Globus pallidus (tissue), 1 donor: ENCODE data around the gene VPS36.
"Not testable (repeated sequence)": the region's sequence is repeated elsewhere in the genome, so short reads cannot be mapped to it uniquely, and the experiment has no call there.

Experiments used
- DNase-seq: peaks from one replicate; pipeline ENCODE4 v3.0.0-alpha.2; 2015; ENCODE audit warnings: low spot score

Gene VPS36

GRCh38 chr13:52377898-52378297 is 72.5 kb downstream of the VPS36 start:
- no peak for DNase-seq

DNA sequence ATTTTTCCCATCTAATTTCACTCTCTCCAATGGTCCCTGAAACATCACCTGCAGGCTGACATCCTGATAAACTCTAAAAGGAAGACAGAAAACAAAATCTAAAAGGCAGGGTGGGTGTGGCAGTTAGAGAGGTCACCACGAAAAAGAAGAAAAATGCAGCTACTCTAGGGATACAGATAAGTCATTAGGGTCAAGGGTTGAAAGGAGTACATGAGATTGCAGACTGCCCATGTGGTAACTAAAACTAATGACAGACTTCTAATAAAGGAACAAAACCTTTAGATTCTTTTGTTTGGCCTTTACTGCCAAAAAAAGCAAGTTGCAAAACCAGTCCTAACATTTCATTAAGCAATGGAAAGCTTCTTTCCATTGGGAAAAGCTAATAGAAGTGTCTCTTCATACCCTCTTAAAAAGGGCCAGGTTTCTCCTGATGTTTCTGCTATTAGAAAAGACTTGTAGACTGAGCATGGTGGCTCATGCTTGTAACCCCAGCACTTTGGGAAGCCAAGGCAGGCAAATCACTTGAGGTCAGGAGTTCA is 75.5 kb downstream of the VPS36 start:
- DNase-seq, result no peak

- DNase-seq, result no peak
Observed at GRCh38 chr13:52374389-52374788, 76.0 kb downstream of the VPS36 start.

DNA sequence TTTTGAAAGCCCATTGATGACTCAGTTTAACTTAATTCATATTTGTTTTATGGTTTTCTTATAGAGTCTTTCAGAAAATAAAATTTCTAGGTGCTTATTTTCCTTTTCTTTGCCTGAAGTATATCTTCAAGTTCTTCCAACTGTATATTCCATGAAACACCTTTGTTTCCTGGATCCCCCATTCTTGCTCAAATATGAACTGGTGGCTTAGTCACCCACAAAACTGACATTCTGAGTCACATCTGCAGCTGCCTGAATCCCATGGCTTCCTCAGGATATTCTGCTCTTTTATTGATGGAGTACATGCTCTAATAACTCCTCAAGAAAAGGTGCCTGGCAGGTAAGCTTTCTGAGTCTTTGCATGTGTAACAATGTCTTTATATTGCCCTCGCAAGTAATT is 77.2 kb downstream of the VPS36 start:
- DNase-seq, result not testable (repeated sequence)

GRCh38 chr13:52371736-52372247 is 78.6 kb downstream of the VPS36 start:
- no peak for DNase-seq

DNA sequence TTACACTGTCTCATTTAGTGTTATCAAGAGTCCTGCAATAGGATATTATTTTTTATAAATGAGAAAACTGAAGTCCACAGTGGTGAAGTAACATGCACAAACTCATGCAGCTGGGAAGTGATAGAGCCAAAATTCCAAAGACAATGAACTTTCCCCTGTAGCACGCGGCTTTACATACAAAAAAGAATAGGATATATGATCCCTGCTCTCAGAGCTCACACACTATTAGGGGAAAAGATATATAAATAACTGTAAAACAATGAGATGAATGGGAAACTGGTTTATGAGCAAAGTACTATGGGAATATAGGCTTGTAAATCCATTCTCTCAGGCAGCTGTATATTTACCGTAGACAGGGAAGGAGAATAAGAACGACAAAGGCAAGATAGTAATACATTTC is 84.1 kb downstream of the VPS36 start:
- no peak for DNase-seq
